ENCODE data around the gene RAD51. TPM values are rescaled to one million over a fixed set of nuclear protein-coding genes. Genes with fewer than 3 reads are reported as not detected.

The RAD51 gene
- total RNA-seq, 1 experiment from 2014 or later: 20.9 TPM

DNA sequence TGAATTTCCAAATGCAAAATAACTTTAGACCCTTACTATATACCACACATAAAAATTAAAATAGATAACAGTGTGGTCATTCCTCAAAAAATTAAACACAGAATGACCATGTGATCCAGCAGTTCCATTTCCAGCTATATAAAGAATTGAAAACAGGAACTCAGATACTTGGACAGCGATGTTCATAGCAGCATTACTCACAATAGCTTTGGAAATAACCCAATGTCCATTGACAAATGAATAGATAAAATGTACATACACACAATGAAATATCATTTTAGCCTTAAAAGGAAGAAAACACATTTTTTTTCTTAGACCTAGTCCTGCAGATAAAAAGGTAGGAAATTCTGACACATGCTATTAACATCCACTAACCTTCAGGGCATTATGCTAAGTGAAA lies 26.7 kb downstream of the RAD51 start:
- ChIA-PET CTCF (no interaction called here), POLR2A (no interaction called here), RAD21 (ENCODE audit: low non-redundant PET in 1 of 2, low total read pairs in 2 of 2, uncharacterized antibody in 2 of 2, unreplicated experiment in 2 of 2) (no interaction called here)
- Histone ChIP-seq H4K20me1 (ENCODE audit: insufficient read depth) (no peaks in the 10 kb centered on the region), H3K79me2 (ENCODE audit: insufficient read depth, low read length) (0 out of 2 replicates have a peak, but pooled peaks cover 7% of the 10 kb centered on the region), H3K4me3 (replicated peaks in 1 of 2; ENCODE audit: low read depth in 1 of 2, low read length in 2 of 2) (no peak overlapping the region), H3K9me3 (ENCODE audit: control insufficient read depth in 1 of 2, insufficient read depth in 1 of 2, low read depth in 1 of 2, low read length in 2 of 2) (no peaks in the 10 kb centered on the region), H3K4me2 (ENCODE audit: low read length) (no peak overlapping the region), H3K36me3 (ENCODE audit: control insufficient read depth in 1 of 2, insufficient read depth in 2 of 2, low read length in 2 of 2) (peaks cover 8 to 28% of the 10 kb centered on the region in 2 experiments), H3K9ac (ENCODE audit: low read length) (no peak overlapping the region), H3K27ac (ENCODE audit: low read depth, low read length) (no peak overlapping the region), H3K9me2 (ENCODE audit: insufficient read depth) (no peaks in the 10 kb centered on the region), H3K4me1 (ENCODE audit: control insufficient read depth in 1 of 2, insufficient read depth in 2 of 2, low read length in 2 of 2) (peaks cover 4 to 11% of the 10 kb centered on the region in 2 experiments; a peak in 3 of 4 replicates), H2AFZ (ENCODE audit: low read depth, low read length, poor library complexity, severe bottlenecking) (no peak overlapping the region), H3K27me3 (ENCODE audit: insufficient read depth, low read length) (no peaks in the 10 kb centered on the region)
- ATAC-seq (no peak), DNase-seq (ENCODE audit: low read depth, low spot score) (no peak)
- no peak for TF ChIP-seq JUND (IDR thresholded peaks at IDR 0.05)
- TF ChIP-seq ZNF274 (IDR thresholded peaks at IDR 0.05; ENCODE audit: low read depth, low read length): no peak
- TF ChIP-seq, protein P1, sequence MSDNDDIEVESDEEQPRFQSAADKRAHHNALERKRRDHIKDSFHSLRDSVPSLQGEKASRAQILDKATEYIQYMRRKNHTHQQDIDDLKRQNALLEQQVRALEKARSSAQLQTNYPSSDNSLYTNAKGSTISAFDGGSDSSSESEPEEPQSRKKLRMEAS (IDR thresholded peaks at IDR 0.05): no peak
- no peak for TF ChIP-seq ATF3 (IDR thresholded peaks at IDR 0.05)
- TF ChIP-seq SIN3A (IDR thresholded peaks at IDR 0.05; ENCODE audit: low read depth): no peak
- TF ChIP-seq FOSL1 (IDR thresholded peaks at IDR 0.05; ENCODE audit: low read depth): no peak
- TF ChIP-seq CTCF (IDR thresholded peaks at IDR 0.05 in 2 of 3, conservative IDR thresholded peaks at IDR 0.05 in 1 of 3; ENCODE audit: borderline replicate concordance in 1 of 3, insufficient read depth in 1 of 3, low read depth in 2 of 3, low read length in 2 of 3): no peak
- intact Hi-C loops (cut with micrococcal nuclease): no loop called here
- BruUV-seq (replicated peaks): no TSS peak

DNA sequence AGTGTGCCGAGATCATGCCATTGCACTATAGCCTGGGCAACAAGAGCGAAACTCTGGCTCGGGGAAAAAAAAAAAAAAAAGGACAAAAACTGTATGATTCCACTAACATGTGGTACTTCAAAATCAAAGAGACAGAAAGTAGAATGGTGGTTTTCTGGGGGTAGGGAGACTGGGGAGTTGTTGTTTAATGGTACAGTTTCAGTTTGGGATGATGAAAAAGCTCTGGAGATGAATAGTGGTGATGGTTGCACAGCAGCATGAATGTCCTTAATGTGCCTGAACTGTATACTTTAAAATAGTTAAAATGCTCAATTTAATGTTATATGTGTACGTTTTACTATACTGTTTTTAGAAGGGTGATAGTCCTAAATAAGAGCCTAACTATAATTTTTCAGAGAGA lies 27.4 kb downstream of the RAD51 start:
- Histone ChIP-seq H3K9me2 (ENCODE audit: insufficient read depth) (no peaks in the 10 kb centered on the region), H3K4me2 (ENCODE audit: low read length) (no peak overlapping the region), H4K20me1 (ENCODE audit: insufficient read depth) (no peaks in the 10 kb centered on the region), H3K4me1 (ENCODE audit: control insufficient read depth in 1 of 2, insufficient read depth in 2 of 2, low read length in 2 of 2) (peaks cover 4 to 11% of the 10 kb centered on the region in 2 experiments; a peak in 3 of 4 replicates), H3K27me3 (ENCODE audit: insufficient read depth, low read length) (no peaks in the 10 kb centered on the region), H3K9me3 (ENCODE audit: control insufficient read depth in 1 of 2, insufficient read depth in 1 of 2, low read depth in 1 of 2, low read length in 2 of 2) (no peaks in the 10 kb centered on the region), H3K79me2 (ENCODE audit: insufficient read depth, low read length) (0 out of 2 replicates have a peak, but pooled peaks cover 3% of the 10 kb centered on the region), H3K4me3 (replicated peaks in 1 of 2; ENCODE audit: low read depth in 1 of 2, low read length in 2 of 2) (no peak overlapping the region), H3K27ac (ENCODE audit: low read depth, low read length) (no peak overlapping the region), H2AFZ (ENCODE audit: low read depth, low read length, poor library complexity, severe bottlenecking) (no peak overlapping the region), H3K9ac (ENCODE audit: low read length) (no peak overlapping the region), H3K36me3 (ENCODE audit: control insufficient read depth in 1 of 2, insufficient read depth in 2 of 2, low read length in 2 of 2) (peaks cover 8 to 26% of the 10 kb centered on the region in 2 experiments)
- TF ChIP-seq FOSL1 (IDR thresholded peaks at IDR 0.05; ENCODE audit: low read depth) (no peak), POLR2A (IDR thresholded peaks at IDR 0.05; ENCODE audit: borderline replicate concordance, extremely low read depth, insufficient read depth, insufficient read length) (no peak), SRF (IDR thresholded peaks at IDR 0.05; ENCODE audit: low read depth) (no peak), EGR1 (IDR thresholded peaks at IDR 0.05; ENCODE audit: low read depth) (no peak), EZH2 (IDR thresholded peaks at IDR 0.05) (no peak), TCF7L2 (IDR thresholded peaks at IDR 0.05; ENCODE audit: borderline replicate concordance, extremely low read depth, insufficient read depth, insufficient read length) (no peak), ZFX (IDR thresholded peaks at IDR 0.05) (no peak)
- ChIA-PET CTCF (interaction anchor here (0.7 kb wide), 1 partner anchor 34 kb away, joined by 3 read pairs; no protein-coding TSS in a partner anchor), RAD21 (ENCODE audit: low non-redundant PET in 1 of 2, low total read pairs in 2 of 2, uncharacterized antibody in 2 of 2, unreplicated experiment in 2 of 2) (no interaction called here), POLR2A (no interaction called here)
- no peak for DNase-seq (ENCODE audit: low read depth, low spot score)
- intact Hi-C loops (cut with micrococcal nuclease): no loop called here
- ATAC-seq: no peak
- no TSS peak for BruUV-seq (replicated peaks)

Measured in HCT116 (cell line).